ENCODE data around the gene TCP11.

The TCP11 gene

DNA sequence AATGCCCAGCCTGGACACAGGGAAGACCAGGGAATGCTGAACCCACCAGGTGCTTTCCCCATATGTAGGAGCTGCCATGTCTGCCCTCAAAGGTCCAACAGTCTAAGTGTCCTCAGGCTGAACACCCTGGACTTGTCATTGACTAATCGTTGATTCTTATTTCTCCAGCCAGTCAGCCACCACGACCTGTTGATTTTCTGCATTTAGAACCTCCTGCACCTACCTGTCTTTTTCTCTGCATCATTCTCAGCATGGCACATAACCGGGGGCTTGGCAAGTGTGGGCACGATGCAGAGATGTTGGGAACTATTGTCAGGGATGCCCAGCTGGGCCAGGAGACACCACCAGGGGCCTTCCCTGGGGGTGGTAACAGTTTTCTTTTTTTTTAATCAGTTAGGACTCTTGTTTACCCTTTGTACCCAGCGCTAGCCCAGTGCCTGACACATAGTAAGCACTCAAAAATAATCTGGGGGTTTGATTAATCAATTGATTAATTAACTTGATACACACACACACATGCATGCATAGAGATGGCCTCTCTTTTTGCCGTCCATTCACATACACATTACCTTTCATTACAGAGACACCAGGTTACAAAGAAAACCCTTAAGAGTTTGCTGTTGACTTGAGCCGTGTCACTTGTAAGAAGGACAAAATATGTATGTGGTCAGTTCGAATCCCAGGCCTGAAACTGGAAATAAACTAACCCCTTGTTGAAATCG, 43.6 kb upstream of the TCP11 start:
- no peak for DNase-seq (ENCODE audit: low spot score)
- in situ Hi-C loops (cut with MboI; ENCODE audit: low pct_unique_long_range_greater_than_20kb, low sequenced_read_pairs, unreplicated experiment) = no loop called here
- TF ChIP-seq, protein P1, sequence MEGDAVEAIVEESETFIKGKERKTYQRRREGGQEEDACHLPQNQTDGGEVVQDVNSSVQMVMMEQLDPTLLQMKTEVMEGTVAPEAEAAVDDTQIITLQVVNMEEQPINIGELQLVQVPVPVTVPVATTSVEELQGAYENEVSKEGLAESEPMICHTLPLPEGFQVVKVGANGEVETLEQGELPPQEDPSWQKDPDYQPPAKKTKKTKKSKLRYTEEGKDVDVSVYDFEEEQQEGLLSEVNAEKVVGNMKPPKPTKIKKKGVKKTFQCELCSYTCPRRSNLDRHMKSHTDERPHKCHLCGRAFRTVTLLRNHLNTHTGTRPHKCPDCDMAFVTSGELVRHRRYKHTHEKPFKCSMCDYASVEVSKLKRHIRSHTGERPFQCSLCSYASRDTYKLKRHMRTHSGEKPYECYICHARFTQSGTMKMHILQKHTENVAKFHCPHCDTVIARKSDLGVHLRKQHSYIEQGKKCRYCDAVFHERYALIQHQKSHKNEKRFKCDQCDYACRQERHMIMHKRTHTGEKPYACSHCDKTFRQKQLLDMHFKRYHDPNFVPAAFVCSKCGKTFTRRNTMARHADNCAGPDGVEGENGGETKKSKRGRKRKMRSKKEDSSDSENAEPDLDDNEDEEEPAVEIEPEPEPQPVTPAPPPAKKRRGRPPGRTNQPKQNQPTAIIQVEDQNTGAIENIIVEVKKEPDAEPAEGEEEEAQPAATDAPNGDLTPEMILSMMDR (IDR thresholded peaks at IDR 0.05; ENCODE audit: extremely low read depth, insufficient read depth, missing control alignments) = no peak

DNA sequence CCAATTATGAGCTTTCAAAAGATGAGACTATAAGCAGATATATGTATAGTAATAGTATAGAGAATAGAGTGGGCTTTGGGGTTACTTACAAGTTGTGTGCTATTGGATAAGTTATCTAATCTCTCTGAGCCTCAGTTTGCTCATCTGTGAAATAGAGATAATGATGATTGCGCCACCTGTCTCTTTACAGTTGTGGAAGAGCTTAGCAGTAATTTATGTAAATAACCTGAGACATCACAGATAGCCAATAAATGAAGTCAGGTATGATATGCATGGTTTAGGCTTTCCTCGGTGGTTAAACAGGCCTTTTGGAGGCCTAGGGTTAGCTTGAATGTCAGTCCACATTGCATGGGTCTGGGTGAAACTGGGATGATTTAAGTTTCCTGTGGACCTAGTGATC, 42.8 kb upstream of the TCP11 start:
- in situ Hi-C loops (cut with MboI; ENCODE audit: low pct_unique_long_range_greater_than_20kb, low sequenced_read_pairs, unreplicated experiment) = no loop called here
- TF ChIP-seq, protein P1 (IDR thresholded peaks at IDR 0.05; ENCODE audit: extremely low read depth, insufficient read depth, missing control alignments) = no peak
- DNase-seq (ENCODE audit: low spot score) = no peak

DNA sequence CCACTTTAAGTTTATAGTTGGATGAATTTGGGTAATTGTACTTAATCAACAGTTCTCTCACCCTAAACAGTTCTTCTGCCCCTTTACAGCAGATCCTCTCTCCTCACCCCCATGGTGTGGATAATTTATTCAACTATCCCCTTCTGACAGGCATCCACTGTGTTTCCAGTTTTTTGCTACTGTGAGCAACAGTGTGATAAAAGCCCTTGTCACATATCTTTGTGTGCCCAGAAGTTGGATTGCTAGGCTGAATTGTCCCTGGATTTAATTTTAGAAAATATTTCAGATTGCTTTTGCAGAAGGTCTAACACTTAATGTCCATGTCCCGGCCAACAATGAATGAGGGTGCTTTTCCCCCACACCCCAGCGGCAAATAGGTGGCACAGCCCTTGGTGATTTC, 42.1 kb upstream of the TCP11 start:
- in situ Hi-C loops (cut with MboI; ENCODE audit: low pct_unique_long_range_greater_than_20kb, low sequenced_read_pairs, unreplicated experiment) = no loop called here
- TF ChIP-seq, protein P1 (IDR thresholded peaks at IDR 0.05; ENCODE audit: extremely low read depth, insufficient read depth, missing control alignments) = no peak
- no peak for DNase-seq (ENCODE audit: low spot score)

DNA sequence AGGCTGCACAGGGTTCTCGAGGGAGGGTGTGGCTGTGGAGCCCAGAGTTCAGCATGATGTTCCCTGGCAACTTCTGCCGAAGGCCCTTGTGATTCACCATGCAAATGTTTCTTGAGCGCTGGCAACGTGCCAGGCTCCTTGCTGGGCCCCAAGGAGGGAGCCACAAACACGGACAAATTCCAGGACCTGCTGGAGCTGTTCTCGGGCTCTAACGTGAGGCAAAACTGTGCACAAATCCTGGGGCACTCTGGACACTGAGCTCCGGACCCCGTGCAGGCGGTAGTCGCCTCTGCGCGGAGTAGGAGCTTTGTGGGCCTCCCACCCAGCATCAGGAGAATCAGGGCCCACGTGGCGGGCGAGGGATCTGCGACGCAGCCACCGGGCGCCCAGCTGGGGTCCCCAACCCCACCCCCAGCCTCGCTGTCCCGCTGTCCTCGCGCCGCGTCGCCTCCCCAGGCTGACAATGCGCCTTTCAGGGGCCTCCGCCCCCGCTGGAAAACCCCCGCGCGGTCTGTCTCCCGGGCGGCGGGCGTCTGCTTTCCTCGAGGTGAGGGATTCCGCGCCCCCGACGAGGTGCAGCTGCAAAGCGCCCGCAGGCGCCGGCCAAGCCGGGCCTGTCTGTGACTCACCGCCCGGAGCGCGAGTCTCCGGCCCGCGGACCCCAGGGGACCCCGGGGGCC, 40.9 kb upstream of the TCP11 start:
- TF ChIP-seq, protein P1 (IDR thresholded peaks at IDR 0.05; ENCODE audit: extremely low read depth, insufficient read depth, missing control alignments) = no peak
- DNase-seq (ENCODE audit: low spot score) = no peak
- in situ Hi-C loops (cut with MboI; ENCODE audit: low pct_unique_long_range_greater_than_20kb, low sequenced_read_pairs, unreplicated experiment) = no loop called here

DNA sequence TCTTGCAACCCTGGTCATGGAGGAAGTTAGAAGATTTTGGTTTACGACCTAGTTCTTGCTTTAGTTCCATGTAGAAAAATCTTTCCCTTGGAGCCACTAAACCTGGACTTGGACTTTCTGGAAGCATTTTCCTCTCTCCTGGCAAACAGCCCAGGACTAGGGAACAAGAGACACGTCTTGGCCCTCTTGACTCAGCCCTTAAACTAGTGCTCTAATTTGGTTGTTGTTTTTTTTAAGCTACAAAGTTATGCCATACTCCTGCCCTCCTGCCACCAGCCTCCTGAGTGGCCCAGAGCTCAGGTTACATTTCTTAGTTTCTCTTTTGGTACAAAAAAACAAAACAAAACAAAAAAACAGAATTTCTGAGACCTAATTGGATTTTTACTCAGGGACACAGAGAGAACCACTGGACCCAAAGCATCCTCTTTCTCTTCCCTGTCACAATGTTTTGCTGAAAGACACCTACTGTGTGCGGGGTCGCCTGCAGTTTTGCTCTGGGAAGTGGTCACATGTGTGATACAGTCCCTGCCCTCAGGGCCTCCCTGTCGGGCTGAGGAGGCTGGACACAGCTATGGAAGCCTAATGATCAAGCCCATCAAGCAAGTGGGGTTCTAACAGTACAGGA, 40.3 kb upstream of the TCP11 start:
- no peak for DNase-seq (ENCODE audit: low spot score)
- in situ Hi-C loops (cut with MboI; ENCODE audit: low pct_unique_long_range_greater_than_20kb, low sequenced_read_pairs, unreplicated experiment) = no loop called here
- TF ChIP-seq, protein P1 (IDR thresholded peaks at IDR 0.05; ENCODE audit: extremely low read depth, insufficient read depth, missing control alignments) = no peak

DNA sequence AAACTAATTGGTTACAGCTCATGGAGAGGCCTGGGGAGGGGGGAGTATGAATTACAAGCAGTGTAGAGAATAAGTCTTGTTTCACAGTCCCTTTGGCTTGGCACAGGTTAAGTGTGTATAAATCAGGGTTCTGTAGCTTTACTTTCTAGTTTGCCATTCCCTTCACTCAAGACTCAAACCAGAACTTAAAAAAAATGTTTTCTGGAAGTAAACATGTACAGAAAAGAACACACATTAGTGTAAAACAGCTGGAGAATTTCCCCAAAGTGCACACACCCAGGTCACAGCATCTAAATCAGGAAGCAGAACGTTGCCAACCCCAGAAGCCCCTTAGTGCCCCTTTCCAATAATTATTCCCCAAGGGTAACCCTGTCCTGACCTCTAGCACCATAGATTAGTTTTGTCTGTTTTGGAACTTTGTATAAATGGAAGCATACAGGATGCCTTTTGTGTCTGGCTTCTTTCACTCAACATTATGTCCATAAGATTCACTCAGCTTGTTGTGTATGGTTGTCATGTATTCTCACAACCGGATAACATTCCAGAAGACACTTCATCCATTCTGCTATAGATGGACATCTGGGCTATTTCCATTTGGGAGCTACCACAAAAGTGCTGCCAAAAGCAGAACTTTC, 38.9 kb upstream of the TCP11 start:
- in situ Hi-C loops (cut with MboI; ENCODE audit: low pct_unique_long_range_greater_than_20kb, low sequenced_read_pairs, unreplicated experiment) = no loop called here
- DNase-seq (ENCODE audit: low spot score) = no peak
- TF ChIP-seq, protein P1 (IDR thresholded peaks at IDR 0.05; ENCODE audit: extremely low read depth, insufficient read depth, missing control alignments) = no peak
